ENCODE measurements around the gene ZNF181.

GRCh38 chr19:34767951-34768350, 33.9 kb downstream of the ZNF181 start:
- TF ChIP-seq CTCF (optimal IDR thresholded peaks at IDR 0.05 in 1 of 3, IDR thresholded peaks at IDR 0.05 in 1 of 3, conservative IDR thresholded peaks at IDR 0.05 in 1 of 3; ENCODE audit: extremely low read depth in 1 of 3, insufficient read depth in 2 of 3, low read length in 3 of 3) (no peak), EZH2 (IDR thresholded peaks at IDR 0.05; ENCODE audit: low read length) (no peak)

Data from keratinocyte (primary cell).